ENCODE results near the gene MMAA.

- no peak for TF ChIP-seq CTCF (IDR thresholded peaks at IDR 0.05)
- no peak for TF ChIP-seq POLR2AphosphoS5 (IDR thresholded peaks at IDR 0.05; ENCODE audit: low read depth, low read length)
Measured at GRCh38 chr4:145679991-145680455, 60.8 kb downstream of the MMAA start, which contains the start of gene C4orf51.
